Activated T-helper 1 cell treated with anti-CD3 and anti-CD28 coated beads, Interleukin-2, amount 50 U/mL, for 16 hours (primary cell): ENCODE data around the gene CCDC33.

Experiments
- DNase-seq, 2 donors: peaks; one replicate each; pipeline ENCODE4 v3.0.0-alpha.2; 2020; ENCODE audit warnings: low read depth in 1 of 2, low spot score in 1 of 2

CCDC33 gene

DNA sequence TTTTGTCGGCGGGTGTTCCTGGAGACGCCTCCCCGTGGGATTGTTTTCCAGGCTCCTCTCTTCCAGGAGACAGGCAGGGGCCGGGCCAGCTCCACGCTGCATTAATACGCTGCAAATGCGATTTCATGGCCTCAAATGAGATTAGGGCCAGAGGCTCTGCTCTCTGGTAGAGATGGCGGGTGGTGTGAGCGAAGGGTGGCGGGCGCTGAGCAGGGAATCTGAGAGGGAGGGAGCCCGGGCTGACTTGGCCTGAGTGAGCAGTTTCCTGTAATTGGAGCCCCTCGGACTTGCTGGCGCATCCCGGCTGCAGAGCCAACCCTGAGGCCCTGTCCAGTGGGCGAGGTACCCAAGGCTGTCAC, 7.4 kb upstream of the CCDC33 start:
- no peak for DNase-seq

DNA sequence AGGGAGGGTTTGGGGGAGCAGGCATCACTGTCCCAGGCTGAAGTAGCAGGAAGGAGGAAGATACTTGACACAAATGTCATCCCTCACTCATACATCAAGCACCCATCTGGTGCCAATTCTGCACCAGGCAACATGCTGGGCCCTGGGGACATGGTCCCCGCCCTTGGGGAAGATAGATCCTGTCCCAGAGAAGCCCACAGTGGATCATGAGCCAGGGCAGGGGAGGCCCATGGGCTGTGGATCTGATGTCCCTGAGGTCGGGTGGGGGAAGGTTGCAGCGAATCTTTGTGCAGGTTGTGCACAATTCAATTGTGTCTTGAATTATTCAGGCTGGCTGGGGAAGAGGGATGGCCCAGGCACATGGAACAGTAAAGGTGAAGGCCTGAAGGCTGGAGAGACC, 6.4 kb upstream of the CCDC33 start:
- no peak for DNase-seq

DNA sequence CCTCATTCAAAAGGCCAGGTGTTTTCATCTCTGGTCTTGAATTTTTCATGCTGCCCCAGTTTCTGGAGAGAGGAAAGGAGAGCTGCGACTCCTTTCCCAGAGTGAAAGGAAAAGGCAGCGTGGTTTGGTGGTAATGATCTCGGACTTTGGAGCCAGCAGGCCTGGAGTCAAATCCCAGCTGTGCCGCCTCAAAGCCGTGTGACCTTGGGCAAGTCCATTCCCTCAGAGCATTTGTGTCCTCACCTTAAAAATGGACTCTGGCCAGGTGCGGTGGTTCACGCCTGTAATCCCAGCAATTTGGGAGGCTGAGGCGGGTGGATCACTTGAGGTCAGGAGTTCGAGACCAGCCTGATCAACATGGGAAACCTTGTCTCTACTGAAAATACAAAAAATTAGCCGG, 4.7 kb upstream of the CCDC33 start:
- no peak for DNase-seq

DNA sequence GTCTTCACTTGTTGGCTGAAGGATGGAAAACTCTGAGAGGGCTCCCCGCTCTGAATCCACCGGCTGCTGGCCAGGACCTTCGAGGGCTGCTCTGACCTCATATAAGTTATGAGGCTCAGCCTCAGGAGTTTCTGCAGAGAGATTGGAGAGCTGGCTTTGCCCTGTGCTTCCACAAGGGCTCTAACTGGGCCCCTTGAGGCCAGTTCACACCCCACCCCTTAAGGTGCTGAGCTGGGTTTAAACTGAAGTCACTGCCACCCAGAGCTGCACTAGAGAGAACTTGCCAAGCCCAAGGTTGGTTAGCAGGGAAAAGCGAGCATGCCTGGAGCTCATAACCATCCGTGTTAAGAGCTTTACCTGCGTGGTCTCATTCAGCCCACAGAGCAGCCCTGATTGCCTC, 2.8 kb upstream of the CCDC33 start:
- DNase-seq: no peak

DNA sequence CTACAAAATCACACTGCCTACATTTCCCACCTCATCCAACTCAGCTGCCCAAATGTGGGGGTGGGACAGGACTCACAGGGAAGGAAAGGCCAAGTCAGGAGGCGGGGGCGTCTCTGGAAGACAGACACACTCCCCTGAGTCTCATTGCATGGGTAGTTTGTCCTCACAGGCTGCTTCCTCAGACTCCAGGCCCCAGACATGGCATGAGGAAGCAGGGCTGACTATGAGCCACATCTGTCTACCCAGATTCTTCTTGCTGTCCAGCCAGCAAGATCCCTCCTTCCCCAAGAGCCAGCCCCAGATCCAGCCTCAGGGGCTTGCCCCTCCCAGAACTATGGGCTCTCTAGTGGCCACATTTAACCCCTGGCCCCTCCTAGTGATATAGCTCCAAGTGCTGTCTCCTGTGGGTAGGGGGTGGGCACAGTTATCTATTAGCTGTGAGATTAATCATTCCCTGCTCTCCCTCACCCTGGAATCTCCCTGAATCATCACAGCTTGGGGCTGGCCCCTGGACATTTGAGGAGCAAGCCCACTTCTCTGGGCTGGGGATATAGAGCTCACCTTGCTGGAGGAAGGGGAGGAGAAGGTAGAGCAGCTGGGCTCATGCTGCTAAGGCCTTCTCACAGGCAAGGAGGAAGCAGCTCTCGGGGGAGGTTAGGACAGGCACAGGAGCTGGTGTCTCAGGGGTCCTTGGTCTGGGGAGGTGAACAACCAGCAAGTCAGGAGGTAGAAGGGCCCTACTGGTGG, 2.1 kb upstream of the CCDC33 start:
- no peak for DNase-seq

DNA sequence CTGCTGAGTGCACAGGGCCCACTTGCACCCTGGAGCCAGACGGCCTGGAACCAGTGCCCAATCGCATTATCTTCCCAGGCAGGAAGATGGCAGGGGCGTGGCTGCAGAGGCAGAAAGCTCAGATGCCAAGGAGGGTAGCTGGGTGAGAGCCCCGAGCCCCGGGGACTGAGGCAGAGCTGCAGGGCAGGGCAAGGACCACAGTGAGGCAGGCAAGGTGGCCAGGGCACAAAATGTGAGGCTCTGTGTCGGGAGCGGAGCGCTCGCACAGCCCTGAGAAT, 1.6 kb upstream of the CCDC33 start:
- DNase-seq: no peak

DNA sequence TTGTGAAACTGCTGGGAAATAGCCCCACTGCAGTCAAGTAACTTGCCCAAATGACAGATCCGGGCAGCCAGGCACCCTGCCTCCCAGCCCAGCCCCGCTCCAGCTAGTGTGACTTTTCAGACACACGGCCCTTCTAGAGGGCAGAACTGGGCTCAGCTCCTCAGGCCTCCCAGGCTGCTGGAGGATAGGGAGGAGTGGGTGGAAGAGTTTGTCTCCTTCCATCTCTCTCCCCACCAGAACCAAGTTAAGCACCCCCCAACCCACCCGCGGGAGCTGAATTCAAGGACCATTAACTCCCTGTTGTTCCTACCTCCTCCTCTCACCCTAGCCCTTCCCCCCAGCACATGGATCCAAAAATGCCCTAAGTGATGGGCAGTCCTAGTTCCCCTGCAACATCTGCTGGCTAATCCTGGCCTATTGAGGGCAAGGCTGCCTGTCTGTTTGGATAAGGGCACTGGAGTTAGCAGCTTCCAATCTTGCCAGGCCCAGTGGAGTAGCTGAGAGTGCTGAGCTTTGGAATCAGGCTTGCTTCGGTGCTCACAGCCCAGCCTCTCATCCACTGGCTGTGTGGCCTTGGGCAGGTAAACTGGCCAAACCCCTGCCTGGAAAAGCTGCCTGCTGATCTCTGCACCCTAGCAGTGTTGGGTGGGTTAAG, 3.1 kb downstream of the CCDC33 start:
- DNase-seq: no peak

DNA sequence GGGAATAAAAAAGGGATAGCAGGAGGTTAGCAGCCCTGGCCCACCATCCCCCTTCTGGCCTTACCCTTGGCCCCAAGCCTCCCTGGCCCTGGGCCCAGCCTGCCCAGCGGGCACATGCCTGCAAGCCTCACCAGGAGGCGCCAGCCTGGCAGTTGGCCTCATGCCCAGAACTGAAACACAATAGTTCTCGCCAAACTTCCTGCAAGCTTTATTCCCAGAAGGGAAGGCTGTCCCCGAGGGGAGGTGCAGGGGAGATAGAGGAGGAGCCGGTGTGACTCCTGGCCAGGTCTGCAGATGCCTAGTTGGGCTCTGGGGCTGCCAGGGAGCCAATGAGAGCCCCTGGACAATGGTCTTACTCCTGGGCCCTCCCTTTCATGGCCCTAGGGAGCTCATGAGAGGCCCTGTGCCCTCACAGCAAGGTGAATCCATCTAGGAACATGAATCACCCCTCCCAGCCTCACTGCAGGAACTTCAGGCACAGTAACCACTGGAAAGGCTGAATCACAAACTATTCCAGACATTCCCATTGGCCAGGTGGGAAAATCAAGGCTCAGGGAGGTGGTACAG, 4.0 kb downstream of the CCDC33 start:
- DNase-seq: no peak

DNA sequence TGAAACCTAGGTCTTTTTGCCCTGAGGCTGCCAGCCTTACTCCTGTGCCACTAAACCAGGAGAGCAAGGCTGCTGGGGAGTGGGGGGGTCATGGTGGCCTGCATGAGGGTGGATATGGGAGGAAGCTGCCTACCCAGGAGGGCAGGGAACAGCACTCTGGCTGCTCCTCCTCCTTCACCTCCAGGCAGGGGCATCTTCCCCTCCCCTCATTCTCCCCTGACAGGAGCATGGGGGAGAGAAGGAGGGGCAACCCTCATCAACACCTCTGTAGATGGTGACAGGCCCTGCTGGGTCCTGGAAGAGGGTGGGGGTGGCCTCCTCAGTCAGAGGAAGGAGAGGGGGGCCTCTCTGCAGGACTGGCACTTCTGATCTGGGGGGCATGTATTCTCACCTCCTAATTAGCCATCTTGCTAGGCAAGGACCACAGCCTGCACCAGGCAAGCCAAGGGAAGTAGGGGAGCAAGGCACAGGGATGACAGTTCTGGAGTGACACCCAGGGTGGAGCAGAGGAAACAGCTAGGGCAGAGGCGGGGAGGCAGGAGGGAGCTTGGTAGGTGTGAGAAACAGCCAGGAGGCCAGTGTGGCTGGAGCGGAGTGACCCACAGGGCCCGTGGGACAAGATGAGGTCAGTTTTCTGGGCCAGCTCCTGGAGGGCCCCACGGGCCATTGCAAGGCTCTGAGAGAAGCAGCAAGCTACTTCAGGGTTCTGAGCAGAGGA, 4.9 kb downstream of the CCDC33 start:
- no peak for DNase-seq

DNA sequence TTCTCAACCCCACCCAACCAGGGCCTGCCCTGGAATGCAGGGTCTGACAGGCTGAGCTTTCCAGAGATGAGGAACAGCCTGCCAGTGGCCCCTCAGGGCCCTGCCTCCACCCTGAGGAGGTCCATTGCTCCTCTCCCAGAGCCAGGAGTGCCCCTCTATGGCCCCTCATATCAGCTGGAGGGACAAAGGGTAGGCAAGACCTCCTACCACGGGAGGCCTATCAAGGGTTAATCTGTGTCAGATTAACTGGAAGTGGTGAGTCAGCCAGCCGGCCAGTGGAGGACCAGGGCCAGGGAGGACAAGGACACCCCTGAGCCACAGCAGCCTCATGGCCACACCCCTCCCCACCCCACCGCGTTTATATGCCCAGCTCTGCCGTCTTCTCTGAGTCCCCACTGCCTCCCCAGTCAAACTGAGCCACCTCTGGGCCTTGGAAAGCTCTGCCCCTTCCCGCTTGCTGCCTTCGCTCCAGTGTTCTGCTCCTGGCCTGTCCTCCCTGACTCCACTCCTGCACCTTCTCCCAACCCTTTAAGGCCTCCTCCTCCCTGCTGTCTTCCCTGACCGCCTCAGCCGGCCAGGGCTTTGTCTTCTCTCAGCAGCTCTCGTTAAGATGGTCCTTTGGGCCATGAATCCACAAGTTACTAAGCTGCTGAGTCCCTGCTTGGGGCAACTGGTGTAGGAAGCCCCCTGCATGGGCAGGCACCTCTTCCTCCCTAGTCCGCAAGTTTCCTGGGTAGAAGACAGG, 6.5 kb downstream of the CCDC33 start:
- DNase-seq: no peak

DNA sequence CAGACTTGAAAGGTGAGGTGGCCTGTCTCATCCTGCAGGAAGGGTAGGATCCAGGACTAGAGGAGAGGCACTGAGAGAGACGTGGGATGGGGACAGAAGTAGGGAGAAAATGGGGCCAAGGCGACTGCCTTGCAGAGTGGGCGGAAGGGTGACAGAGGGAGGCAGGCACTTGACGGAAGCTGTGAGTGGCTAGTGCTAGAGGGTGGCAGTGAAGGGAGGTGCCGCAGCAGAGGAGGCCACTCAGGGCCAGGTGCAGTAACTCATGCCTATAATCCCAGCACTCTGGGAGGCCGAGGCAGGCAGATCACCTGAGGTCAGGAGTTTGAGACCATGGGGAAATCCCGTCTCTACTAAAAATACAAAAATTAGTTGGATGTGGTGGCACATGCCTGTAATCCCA, 7.3 kb downstream of the CCDC33 start:
- DNase-seq: no peak

DNA sequence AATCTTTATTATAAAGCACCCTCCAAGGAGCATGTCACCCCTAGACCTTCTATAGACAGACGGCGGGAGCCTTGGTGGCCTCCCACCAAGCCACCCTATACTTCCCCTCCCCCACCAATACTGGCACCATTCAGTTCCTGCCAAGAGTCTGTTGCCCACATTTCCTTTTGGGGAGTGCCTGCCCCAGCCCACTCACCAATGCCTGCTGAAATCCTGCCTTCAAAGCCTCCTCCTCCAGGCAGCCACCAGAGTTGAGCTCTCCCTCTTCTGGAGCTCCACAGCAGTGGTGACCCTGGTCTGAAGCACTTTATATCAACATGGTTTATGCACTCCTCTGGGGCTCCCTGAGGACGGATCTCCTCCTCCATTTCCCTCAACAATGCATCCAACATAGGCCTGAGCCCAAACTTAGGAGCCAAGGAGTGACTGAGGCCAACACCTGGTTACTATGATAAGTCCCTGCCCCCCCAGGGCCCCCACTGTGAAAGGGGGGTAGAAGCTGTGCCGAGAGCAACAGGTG, 8.8 kb downstream of the CCDC33 start:
- no peak for DNase-seq

DNA sequence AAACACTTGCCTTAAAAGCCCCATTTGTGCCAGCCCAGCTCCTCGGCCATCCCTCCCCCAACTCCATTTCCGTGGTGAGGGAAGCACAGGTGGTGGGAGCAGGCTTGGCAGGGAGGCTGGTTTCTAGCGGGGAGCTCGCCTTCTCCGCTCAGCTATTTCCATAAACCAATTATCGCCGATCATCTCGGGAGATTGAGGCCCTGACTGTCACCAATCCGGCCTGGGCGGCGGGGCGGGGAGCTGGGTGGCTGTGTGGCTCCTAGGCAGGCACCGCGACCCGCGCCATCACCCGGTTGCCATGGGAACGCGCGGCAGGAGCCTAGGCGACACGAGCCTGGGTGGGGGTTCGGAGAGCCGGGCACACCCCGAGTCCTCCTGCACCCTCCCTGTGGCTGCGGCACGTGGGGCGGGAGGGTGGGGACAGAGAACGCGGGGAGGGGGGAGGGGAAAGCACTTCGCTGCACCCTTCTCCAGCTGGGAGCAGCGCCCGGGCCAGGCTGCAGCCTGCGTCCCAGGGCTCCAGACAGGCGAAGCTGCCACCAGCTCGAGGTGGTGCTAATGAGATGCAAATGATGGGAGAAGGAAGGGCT, 9.3 kb downstream of the CCDC33 start:
- DNase-seq: no peak

DNA sequence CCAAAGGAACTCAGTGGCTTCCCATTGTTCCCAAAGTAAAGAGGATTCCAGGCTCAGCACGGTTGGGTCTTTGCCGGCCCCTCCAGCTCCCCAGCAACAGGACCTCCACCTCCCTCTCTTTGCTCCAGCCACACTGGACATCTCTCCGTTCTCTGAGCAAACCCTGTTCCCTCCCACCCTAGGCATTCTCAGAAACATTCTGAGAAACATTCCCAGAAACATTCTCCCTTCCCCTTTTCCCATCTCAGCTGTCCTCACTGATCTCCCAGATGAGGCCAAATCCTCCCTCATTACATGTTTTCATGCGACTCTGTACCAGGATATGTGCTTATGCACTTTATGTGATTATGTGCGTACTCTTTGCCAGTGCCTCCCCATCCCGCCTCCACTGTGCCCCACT, 14.1 kb downstream of the CCDC33 start:
- DNase-seq: no peak

DNA sequence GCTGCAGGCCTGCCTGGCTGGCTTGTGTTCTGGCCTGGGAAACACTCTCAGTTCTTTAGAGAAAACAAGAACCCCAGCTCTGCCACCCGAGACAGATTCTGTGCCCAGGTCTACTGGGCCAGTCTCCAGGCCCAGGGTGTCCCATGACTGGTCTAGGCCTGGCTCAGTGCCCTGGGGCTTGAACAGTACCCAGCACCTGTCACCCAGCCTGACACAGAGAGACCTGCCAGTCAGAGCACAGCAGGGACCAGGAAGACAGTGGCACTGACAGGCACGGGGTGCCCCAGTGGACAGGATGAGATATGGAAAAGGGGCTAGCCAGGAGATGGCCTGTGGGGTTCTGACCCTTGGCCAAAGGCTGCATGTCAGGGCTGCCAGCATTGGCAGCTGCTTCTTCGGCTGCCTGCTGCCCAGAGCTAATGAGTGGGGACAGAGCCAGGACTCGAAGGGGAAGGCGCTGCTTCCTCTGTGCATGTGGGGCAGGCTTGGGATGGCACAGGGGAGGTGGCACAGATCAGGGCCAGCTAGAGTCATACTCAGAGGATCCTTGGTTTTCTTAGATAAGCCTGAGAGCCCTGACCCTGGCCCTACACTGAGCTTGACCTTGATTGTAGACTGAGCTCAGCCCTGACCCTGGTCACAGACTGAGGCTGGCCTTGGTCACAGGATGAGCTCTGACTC, 15.1 kb downstream of the CCDC33 start:
- no peak for DNase-seq

DNA sequence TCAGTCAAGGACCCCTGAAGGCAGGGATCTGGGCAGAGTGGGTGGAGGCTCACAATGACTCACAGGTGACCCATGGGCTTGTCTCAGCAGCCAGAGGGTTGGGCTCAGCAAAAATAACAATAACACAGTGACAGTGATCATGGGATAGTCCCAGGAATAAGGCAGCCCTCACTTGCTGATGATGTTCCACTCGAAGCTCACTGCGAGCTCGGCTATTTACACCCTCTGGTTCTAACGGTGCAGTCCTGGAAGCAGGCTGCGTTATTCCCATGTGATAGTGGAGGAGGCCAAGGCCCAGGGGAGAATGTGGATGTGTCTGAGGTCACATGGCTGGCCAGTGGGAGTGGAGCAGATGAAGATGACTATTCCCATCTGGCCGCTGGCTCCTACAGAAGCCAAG, 16.2 kb downstream of the CCDC33 start:
- no peak for DNase-seq

DNA sequence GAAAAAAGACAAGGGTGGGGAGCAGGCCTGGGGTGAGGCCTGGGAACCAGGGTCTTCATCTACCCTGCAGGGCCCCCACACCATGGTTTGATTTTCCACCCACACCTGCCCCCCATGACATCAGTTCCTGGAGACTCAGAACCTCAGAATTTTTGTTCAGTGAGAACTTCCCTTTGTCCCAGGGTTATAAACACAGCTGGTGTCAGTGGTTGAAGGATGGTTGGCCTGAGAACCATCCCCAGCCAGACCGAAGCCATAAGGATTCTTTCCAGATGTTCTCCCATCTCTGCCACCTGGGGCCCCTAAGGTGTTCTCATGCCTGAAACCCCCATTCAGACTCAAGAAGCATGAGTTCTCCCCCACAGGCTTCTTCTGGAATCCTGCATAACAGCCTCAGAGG, 16.6 kb downstream of the CCDC33 start:
- DNase-seq: no peak

DNA sequence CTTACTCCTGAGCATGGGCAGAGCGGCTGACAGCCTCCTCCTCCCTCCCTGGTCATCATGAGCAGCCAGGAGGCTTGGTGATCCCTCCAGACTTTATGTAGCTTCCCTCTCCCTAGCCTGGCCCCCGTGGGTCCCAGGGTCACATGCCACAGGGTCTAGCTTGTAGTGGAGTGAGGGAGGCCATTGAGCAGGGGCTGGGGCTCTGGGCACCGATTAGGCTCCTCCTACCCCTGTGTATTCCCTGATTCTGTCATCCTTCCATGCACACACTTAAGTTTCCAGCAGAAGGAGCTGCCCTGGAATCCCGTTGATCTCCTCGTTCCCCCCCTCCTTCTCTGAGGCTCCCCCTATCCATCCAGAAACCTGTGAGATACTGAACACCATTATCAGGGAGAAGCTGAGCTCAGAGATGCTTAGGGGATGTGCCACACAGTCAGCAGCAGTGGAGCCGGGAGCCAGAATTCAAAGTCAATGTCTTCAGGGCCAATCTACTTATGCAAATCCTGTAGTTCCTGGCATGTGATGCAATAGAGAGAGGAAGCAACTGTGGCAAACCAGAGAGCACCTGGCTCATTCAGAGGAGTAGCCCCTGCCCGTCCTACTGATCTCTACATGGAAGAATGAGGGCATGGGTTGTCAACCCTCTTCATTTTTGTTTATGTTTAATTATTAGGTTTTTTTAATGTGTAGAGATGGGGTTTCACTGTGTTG, 17.2 kb downstream of the CCDC33 start:
- no peak for DNase-seq

DNA sequence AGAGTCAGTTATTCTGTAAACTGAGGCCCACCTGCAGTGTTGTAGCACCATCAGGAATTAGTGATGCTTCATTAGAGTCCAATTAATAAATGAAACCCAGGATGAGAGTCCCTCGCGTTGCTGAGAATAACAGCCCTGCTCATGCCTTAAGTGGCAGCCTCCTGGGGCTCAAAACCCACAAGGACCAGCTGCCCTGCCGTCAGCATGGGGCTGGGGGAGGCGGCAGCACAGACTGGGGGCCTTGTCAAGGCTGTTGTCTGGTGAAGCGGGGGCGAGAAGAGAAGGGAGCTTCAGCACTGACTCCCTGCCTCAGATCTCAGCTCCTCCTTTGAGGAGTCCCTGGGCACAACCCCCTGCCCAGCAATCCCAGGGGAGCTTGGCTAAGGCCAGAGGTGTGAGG, 21.0 kb downstream of the CCDC33 start:
- no peak for DNase-seq

DNA sequence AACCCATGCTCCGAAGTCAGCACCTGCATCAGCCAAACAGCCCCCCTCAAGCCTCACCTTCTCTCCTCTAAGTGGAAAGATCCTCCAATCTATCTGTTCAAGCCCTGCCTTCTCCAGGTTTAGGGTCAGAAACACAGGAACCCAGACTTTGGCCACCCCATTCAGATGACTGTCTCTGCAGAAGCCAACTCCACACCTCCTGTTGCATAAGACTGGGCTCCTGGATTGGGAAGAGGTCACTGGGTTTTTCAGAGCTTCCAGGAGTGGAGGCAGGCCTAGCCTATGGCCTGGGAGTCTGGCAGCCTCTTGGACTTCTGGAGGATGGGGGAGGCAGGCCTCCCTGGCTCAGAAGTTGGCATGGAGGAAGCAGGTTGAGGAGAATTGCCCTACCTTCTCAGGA, 21.5 kb downstream of the CCDC33 start:
- DNase-seq: no peak
